Measurements from ENCODE around the gene C11orf91. TPM values are rescaled to one million over a fixed set of nuclear protein-coding genes. Genes with fewer than 3 reads are reported as not detected.

C11orf91 gene, protein sequence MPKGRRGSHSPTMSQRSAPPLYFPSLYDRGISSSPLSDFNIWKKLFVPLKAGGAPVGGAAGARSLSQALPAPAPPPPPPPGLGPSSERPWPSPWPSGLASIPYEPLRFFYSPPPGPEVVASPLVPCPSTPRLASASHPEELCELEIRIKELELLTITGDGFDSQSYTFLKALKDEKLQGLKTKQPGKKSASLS
- total RNA-seq (not detected), polyA plus RNA-seq (ENCODE audit: insufficient read length in 2 of 2) (not detected)
- long read RNA-seq, donor 1, partial matches to known transcripts: 0 of 1 reads
- long read RNA-seq, donor 1, other reads (novel, unspliced or antisense): 0 of 1 reads
- long read RNA-seq, donor 2: 0 reads
- long read RNA-seq, donor 3: 0 reads
- long read RNA-seq, donor 4: 0 reads

DNA sequence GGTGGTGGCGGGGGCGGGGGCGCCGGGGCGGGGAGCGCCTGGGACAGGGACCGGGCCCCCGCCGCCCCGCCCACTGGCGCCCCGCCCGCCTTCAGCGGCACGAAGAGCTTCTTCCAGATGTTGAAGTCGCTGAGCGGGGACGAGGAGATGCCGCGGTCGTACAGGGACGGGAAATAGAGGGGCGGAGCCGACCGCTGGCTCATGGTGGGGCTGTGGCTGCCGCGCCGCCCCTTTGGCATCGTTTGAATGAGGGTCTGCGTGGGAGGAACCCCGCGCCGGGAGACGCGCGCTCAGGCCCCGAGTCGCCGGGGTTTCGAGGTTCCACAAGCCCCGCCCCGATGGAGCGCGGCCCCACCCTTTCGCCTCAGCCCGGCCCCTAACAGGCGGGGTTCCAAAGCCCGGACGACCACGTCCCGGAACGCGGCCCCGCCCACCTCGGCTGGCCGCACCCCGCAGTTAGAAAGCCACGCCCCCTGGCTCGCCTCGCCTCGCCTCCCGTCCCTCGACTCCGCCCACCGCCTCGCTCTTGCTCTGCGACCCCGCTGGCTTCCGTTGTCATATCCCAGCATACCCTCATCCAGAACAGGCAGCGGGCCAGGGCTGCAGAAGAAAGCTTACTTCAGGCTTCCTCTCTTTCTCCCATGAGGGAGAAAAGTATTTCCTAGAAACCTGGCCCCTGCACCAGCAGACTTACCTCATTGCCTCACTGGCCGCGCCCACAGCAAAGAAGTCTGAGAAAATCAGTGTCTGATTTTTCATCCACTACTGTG lies at the start of gene C11orf91:
TSS of gene C11orf91 (minus strand) at position 325 of the 770 bp plus-strand sequence. CDS start at position 239, 86 bp downstream.
- H3K27ac ChIP-seq (ENCODE audit: low read depth, low read length): peak within 1 kb of the TSS; percentile 92

DNA sequence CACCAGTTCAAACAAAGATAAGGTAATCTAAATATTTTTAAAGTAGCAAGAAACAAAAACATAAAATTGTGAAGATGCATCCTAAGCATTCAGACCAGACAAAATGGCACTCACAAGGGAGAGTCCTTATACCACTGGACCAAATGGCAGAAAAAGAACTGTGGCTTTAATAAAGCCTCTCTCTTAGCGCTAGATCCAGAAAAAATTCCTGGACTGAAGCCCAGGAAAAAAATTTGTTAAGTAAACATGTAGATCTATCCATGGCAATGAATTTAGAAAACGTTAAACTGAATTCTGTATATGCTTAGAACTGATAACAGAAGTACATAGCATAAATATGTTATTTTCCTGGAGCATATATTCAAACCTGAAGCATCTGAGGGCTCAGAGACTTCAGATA lies 47.4 kb upstream of the C11orf91 start:
- Histone ChIP-seq H3K4me3 (ENCODE audit: low read depth, low read length) (no peak overlapping the region), H3K27me3 (ENCODE audit: control insufficient read depth, insufficient read depth, low read length) (no peaks in the 10 kb centered on the region), H3K9me3 (ENCODE audit: control insufficient read depth, insufficient read depth, low read length) (no peaks in the 10 kb centered on the region), H3K4me1 (ENCODE audit: control insufficient read depth, insufficient read depth, low read length) (no peaks in the 10 kb centered on the region), H3K27ac (ENCODE audit: low read depth, low read length) (no peak overlapping the region), H3K36me3 (ENCODE audit: control insufficient read depth, insufficient read depth, low read length) (peaks cover 3% of the 10 kb centered on the region)
- no CpG with 5 or more reads among the region's 2 CpGs for WGBS (ENCODE audit: insufficient coverage)
- DNase-seq (ENCODE audit: low read depth in 4 of 6, low spot score in 6 of 6): peak in 1 of 6 donors; percentile 65

More for the DNA sequence above, at the start of gene C11orf91:
- Histone ChIP-seq H3K36me3 (ENCODE audit: control insufficient read depth, insufficient read depth, low read length) (no peaks in the 10 kb centered on the region), H3K4me1 (ENCODE audit: control insufficient read depth, insufficient read depth, low read length) (peaks cover 31% of the 10 kb centered on the region), H3K9me3 (ENCODE audit: control insufficient read depth, insufficient read depth, low read length) (no peaks in the 10 kb centered on the region), H3K27me3 (ENCODE audit: control insufficient read depth, insufficient read depth, low read length) (peaks cover 6% of the 10 kb centered on the region), H3K4me3 (ENCODE audit: low read depth, low read length) (peak within 1 kb of the TSS; percentile 62)
- under 1% methylated on average over 66 of the region's 72 CpGs for WGBS (ENCODE audit: insufficient coverage)
- DNase-seq (ENCODE audit: low read depth in 4 of 6, low spot score in 6 of 6): peak; percentile 86 to 99 (median 92)

DNA sequence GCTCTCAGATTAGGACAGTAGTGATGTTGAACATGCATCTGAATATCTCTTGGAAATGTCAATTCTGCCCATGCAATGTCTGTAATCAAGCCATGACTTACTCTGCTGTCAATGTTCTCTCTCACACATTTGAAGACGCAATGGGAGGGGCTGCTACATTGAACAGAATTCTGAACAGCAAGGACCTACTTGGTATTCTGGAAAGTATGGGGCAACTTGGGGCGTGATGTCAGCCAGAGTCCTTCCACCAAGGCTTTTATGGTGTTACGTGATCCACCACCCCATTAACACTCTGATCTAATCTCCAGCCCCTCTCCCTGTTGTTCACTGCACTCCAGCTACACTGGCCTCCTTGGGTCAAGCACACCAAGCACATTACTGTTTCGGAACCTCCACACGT lies 42.7 kb upstream of the C11orf91 start:
- H3K4me3 ChIP-seq (ENCODE audit: low read depth, low read length): no peak overlapping the region
- H3K36me3 ChIP-seq (ENCODE audit: control insufficient read depth, insufficient read depth, low read length): no peaks in the 10 kb centered on the region
- DNase-seq (ENCODE audit: low read depth in 4 of 6, low spot score in 6 of 6): no peak
- 82% methylated on average over 4 of the region's 5 CpGs for WGBS (ENCODE audit: insufficient coverage)
- no peaks in the 10 kb centered on the region for H3K4me1 ChIP-seq (ENCODE audit: control insufficient read depth, insufficient read depth, low read length)
- no peaks in the 10 kb centered on the region for H3K27me3 ChIP-seq (ENCODE audit: control insufficient read depth, insufficient read depth, low read length)
- H3K9me3 ChIP-seq (ENCODE audit: control insufficient read depth, insufficient read depth, low read length): no peaks in the 10 kb centered on the region
- H3K27ac ChIP-seq (ENCODE audit: low read depth, low read length): no peak overlapping the region

DNA sequence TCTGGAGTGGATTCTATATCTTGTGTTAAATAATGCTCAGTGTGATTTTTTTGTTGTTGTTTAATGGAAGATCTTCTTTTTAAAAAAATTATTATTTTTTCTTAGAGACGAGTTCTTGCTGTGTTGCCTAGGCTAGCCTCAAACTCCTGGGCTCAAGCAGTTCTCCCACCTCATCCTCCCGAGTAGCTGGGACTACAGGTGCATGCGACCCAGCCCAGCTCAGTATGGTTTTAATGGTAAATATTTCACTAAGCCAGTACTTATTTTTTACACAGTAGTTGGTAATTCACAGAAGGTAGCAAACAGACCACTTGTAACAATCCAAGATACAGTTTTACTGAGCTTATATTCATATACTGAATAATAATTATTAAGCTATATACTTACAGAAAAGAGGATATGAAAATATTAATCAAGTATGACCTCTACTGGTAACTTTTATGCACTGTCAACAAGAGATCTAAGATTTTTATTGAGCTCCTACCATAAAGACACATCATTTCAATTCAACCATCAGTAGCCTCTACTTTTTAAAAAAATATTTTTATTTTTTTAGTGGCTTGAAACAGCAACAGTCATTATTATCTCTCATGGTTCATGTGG lies 41.7 kb upstream of the C11orf91 start:
- no CpG with 5 or more reads among the region's 3 CpGs for WGBS (ENCODE audit: insufficient coverage)
- Histone ChIP-seq H3K9me3 (ENCODE audit: control insufficient read depth, insufficient read depth, low read length) (no peaks in the 10 kb centered on the region), H3K36me3 (ENCODE audit: control insufficient read depth, insufficient read depth, low read length) (no peaks in the 10 kb centered on the region), H3K4me1 (ENCODE audit: control insufficient read depth, insufficient read depth, low read length) (no peaks in the 10 kb centered on the region), H3K27ac (ENCODE audit: low read depth, low read length) (no peak overlapping the region), H3K27me3 (ENCODE audit: control insufficient read depth, insufficient read depth, low read length) (no peaks in the 10 kb centered on the region), H3K4me3 (ENCODE audit: low read depth, low read length) (no peak overlapping the region)
- peak in 2 of 6 donors; percentile 45 to 68 for DNase-seq (ENCODE audit: low read depth in 4 of 6, low spot score in 6 of 6)

DNA sequence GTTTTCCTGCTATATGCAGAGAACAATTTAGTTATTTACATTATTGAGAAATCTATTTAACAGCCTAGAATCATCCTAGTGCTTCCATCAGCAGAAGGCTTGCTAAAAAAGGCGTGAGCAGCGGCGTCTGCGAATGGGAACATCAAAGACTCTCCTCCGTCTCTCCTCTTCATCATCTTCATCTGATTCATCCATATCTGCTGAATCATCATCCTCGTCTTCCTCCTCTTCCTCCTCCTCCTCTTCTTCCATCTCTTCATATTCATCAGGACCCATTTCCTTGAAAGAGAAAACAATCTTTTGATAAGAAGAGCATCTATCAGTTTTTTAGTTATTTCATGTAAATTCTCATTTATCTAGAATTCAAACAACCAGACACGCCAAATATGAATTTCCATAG lies 41.2 kb upstream of the C11orf91 start:
- no peak for DNase-seq (ENCODE audit: low read depth in 4 of 6, low spot score in 6 of 6)
- Histone ChIP-seq H3K36me3 (ENCODE audit: control insufficient read depth, insufficient read depth, low read length) (no peaks in the 10 kb centered on the region), H3K4me1 (ENCODE audit: control insufficient read depth, insufficient read depth, low read length) (peaks cover 3% of the 10 kb centered on the region), H3K4me3 (ENCODE audit: low read depth, low read length) (no peak overlapping the region), H3K9me3 (ENCODE audit: control insufficient read depth, insufficient read depth, low read length) (no peaks in the 10 kb centered on the region), H3K27ac (ENCODE audit: low read depth, low read length) (no peak overlapping the region), H3K27me3 (ENCODE audit: control insufficient read depth, insufficient read depth, low read length) (no peaks in the 10 kb centered on the region)
- WGBS (ENCODE audit: insufficient coverage): 95% methylated on average over 6 of the region's 7 CpGs

DNA sequence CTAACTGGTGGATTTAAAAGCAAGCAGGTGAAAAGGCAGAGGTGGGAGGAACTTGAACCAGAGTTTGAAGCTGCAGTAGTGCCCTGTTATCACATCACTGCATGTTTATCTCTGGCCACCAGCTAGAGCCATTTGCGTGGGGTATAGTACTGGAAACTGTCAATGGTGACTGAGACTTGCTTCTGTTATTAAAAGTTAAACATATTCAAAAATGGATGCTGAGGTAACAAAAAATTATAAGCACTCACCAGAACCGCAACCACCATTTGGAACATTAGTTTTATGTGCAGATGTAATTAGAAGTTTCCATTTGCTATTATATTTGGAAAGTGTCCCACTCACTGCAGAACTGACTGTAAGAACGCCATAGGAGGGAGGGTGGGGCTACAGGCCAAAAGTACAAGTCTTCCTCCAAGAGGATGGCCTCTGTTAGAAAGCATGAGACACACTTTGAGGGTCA lies 36.8 kb upstream of the C11orf91 start:
- no peaks in the 10 kb centered on the region for H3K36me3 ChIP-seq (ENCODE audit: control insufficient read depth, insufficient read depth, low read length)
- peak overlapping the region; percentile 85 for H3K27ac ChIP-seq (ENCODE audit: low read depth, low read length)
- no peaks in the 10 kb centered on the region for H3K9me3 ChIP-seq (ENCODE audit: control insufficient read depth, insufficient read depth, low read length)
- peaks cover 29% of the 10 kb centered on the region for H3K4me1 ChIP-seq (ENCODE audit: control insufficient read depth, insufficient read depth, low read length)
- H3K27me3 ChIP-seq (ENCODE audit: control insufficient read depth, insufficient read depth, low read length): no peaks in the 10 kb centered on the region
- no peak for DNase-seq (ENCODE audit: low read depth in 4 of 6, low spot score in 6 of 6)
- no peak overlapping the region for H3K4me3 ChIP-seq (ENCODE audit: low read depth, low read length)
- 55% methylated on average over 1 of the region's 3 CpGs for WGBS (ENCODE audit: insufficient coverage)

DNA sequence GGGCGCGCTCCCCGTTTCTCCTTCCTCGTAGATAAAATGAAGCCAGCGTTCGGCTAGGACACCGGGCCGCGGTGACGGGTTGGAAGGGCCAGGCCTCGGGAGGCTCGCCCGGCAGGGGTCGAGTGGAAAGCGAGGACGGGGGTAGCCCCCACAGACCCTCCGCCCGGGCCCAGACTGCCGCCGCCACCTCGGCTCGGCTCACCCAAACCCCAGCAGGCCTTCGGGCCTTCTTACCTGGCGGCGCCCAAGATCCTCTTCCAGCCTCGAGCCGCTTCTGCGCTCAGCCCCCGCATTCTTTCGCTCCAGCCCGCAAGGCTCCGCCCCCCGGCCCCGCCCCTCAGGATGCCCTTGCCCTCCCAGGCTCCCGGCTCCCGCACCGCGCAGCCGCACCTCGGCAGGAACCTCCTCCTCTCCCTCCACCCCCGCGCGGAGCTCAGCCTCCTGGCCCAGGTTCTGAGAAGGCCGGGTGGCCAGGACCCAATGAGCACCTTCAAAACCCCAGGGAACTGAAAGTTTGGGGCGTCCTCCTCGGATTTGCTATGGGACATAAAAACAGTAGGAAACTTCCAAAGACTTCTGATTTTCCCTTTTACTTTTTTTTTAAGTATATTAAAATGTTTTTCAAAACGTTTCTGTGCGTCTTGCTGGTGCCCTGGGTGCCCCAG lies 35.7 kb upstream of the C11orf91 start, which contains the start of gene CD59:
TSS of gene CD59 (minus strand) at position 276 of the 665 bp plus-strand sequence. CDS start 13,978 bp downstream, outside the sequence.
- H3K27ac ChIP-seq (ENCODE audit: low read depth, low read length): peak within 1 kb of the TSS; percentile 85
- H3K27me3 ChIP-seq (ENCODE audit: control insufficient read depth, insufficient read depth, low read length): no peaks in the 10 kb centered on the region
- no peaks in the 10 kb centered on the region for H3K36me3 ChIP-seq (ENCODE audit: control insufficient read depth, insufficient read depth, low read length)
- peak within 1 kb of the TSS; percentile 89 for H3K4me3 ChIP-seq (ENCODE audit: low read depth, low read length)
- peak; percentile 65 to 97 (median 81) for DNase-seq (ENCODE audit: low read depth in 4 of 6, low spot score in 6 of 6)
- no peaks in the 10 kb centered on the region for H3K9me3 ChIP-seq (ENCODE audit: control insufficient read depth, insufficient read depth, low read length)
- H3K4me1 ChIP-seq (ENCODE audit: control insufficient read depth, insufficient read depth, low read length): peaks cover 29% of the 10 kb centered on the region
- 0% methylated on average over 45 of the region's 48 CpGs for WGBS (ENCODE audit: insufficient coverage)

DNA sequence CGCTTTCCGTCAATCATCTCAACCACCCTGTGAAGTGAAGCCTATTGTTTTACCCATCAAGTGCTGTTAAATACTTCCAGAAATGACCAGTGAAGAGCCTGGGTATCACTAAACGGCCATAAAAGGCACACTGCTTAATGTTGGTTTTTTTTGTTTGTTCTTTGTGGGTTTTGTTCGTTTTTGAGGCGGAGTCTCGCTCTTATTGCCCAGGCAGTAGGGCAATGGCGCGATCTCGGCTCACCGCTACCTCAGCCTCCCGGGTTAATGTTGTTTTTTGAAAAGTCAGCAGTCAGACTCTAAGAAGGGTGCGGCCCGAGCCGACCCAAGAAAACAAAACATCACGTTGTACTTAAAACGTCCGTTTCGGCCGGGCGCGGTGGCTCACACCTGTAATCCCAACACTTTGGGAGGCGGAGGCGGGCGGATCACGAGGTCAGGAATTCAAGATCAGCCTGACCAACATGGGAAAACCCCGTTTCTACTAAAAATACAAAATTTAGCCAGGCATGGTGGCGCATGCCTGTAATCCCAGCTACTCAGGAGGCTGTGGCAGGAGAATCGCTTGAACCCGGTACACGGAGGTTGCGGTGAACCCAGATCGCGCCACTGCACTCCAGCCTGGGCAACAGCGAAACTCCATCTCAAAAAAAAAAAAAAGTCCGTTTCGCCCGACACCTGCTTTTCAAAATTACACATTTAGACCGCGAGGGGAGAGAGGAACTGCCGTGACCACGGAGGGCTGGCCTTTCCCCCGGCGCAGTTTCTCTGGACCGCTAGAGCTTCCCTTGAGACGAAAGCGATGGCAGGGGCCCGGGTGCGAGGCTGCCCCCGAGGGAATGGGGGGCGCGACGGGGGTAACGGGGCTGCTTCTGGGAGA lies 34.9 kb upstream of the C11orf91 start:
- DNase-seq (ENCODE audit: low read depth in 4 of 6, low spot score in 6 of 6): peak in 2 of 6 donors; percentile 48 to 58
- H3K4me1 ChIP-seq (ENCODE audit: control insufficient read depth, insufficient read depth, low read length): peaks cover 29% of the 10 kb centered on the region
- H3K36me3 ChIP-seq (ENCODE audit: control insufficient read depth, insufficient read depth, low read length): no peaks in the 10 kb centered on the region
- no peaks in the 10 kb centered on the region for H3K9me3 ChIP-seq (ENCODE audit: control insufficient read depth, insufficient read depth, low read length)
- no peaks in the 10 kb centered on the region for H3K27me3 ChIP-seq (ENCODE audit: control insufficient read depth, insufficient read depth, low read length)
- peak overlapping the region; percentile 85 for H3K27ac ChIP-seq (ENCODE audit: low read depth, low read length)
- H3K4me3 ChIP-seq (ENCODE audit: low read depth, low read length): peak overlapping the region; percentile 89
- WGBS (ENCODE audit: insufficient coverage): under 1% methylated on average over 52 of the region's 53 CpGs
